Left cardiac atrium (tissue), 4 donors: ENCODE measurements around the gene NEDD4L. TPM values are rescaled to one million over a fixed set of nuclear protein-coding genes. Genes with fewer than 3 reads are reported as not detected.

Source experiments
- ATAC-seq, 2 donors: fragments of 200-7000 bp; cut with Tn5 transposase; one replicate each; pipeline ENCODE4 v1.9.1; 2020; ENCODE audit warnings: mild to moderate bottlenecking in 2 of 2, moderate library complexity in 2 of 2
- DNase-seq: peaks from one replicate; pipeline ENCODE4 v3.0.0-alpha.2; 2020
- intact Hi-C, 2 donors: fragments of 100-400 bp; cut with DNase I; formaldehyde crosslinking; loops; one replicate each; pipeline versions ENCODE4 v1.14.1 to v1.15.1; 2022 to 2023
- total RNA-seq, 2 donors: library from RNA; stranded (reverse); fragmentation: NEBNext Ultra II Directional; extraction: Animal tissue kit (Norgen Biotek cat#: 25700); gene quantifications; one replicate each; pipeline ENCODE4 v1.2.1, GENCODE V29; 2021
- donor health status: DM: no; HTN: yes; CAD: no.
- donor health status: DM: no; HTN: yes; CAD: no; lungs with severe emphysema.
- donor health status: DM: yes; HTN: yes; CAD: no.
- donor health status: Dilated cardiomyopathy.

The NEDD4L gene
- total RNA-seq, 2 donors from 2014 or later, result 64.9 to 98.2 TPM

DNA sequence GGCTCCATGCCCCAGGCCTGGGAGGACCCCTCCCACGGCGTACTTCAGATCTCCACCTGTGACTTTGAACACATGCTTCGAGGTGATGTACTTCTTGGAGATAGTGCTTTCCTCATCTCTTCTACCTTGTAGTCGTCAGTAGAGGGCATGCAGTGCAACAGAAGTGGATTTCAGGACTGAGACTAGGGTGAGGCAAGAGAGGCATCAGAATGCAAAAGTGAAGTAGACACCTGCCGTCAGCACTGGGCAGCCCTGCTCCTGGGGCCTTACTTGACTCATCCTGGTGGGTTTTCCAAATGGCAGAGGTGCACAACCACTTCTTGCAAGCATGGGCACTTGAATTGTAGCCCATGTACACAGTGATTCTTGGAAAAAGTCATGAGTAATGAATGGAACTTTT lies 258.8 kb downstream of the NEDD4L start:
- no peak for ATAC-seq
- no peak for DNase-seq
- intact Hi-C loops, result no loop called here

DNA sequence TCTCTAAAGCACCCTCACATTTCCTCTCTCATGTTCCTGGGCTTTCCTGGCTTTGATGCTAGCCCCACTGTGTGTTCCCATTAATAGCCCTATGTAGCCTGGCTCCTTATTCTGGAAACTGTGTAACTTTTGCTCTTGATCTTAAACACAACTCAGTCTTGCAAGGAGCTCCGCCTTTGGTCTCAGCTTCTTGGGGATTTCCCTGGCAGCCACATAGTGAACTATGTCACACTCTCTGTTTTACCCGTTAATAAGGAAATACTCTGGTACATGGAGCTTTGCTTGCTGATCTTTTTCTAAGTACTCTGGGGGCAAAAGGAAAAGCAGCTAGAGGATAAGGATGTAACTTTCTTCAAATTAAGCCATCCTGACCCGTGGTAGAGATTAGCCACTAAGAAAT lies 259.3 kb downstream of the NEDD4L start:
- DNase-seq (no peak), ATAC-seq (peak in 1 of 2 donors; percentile 67)
- intact Hi-C loops, result no loop called here

DNA sequence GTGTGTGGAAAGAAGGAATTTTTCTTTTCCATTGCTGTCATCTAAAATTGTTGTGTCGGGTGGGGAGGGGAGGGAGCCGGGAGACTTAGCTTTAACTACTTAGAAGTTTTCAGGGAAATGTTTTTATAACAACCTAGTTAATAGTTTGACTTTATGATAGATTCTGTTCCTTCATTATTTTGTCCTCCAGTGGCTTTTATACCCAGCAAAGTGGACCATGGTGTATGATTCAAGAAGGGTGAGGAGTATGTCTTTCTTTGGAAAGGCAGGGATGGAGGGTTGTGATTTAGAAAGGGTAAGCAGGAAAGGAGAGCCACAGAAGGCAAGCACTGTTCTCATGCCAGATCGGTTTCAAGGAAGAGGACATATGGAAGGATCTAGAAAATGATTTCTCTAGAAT lies 261.8 kb downstream of the NEDD4L start:
- intact Hi-C loops, result no loop called here
- DNase-seq (no peak), ATAC-seq (no peak)

GRCh38 chr18:58307441-58307840 lies 263.4 kb downstream of the NEDD4L start:
- DNase-seq, result no peak
- no peak for ATAC-seq
- intact Hi-C loops, result no loop called here

- ATAC-seq, result no peak
- intact Hi-C loops, result no loop called here
- no peak for DNase-seq
Observed at GRCh38 chr18:58308463-58308862, 264.4 kb downstream of the NEDD4L start.

DNA sequence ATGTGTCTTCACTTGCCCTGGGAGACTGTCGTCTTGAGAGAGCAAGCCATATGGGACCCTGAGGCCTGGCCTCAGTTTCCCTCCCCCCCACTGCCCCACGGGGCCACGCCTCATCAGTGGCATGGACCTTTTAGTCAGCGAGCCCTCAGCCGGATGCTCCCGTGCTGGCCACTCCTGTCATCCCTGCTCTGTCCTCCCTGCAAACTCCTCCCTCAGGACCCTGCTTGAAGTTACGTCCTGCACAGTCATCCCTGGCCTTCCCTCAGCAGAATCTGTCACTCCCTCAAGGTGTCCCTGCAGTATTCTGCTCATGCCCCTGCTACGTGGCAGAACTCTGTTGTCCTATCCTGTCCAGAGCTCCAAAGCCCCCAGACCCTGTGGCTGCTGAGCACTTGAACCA lies 265.1 kb downstream of the NEDD4L start:
- peak in 1 of 2 donors; percentile 31 for ATAC-seq
- intact Hi-C loops, result no loop called here
- no peak for DNase-seq

DNA sequence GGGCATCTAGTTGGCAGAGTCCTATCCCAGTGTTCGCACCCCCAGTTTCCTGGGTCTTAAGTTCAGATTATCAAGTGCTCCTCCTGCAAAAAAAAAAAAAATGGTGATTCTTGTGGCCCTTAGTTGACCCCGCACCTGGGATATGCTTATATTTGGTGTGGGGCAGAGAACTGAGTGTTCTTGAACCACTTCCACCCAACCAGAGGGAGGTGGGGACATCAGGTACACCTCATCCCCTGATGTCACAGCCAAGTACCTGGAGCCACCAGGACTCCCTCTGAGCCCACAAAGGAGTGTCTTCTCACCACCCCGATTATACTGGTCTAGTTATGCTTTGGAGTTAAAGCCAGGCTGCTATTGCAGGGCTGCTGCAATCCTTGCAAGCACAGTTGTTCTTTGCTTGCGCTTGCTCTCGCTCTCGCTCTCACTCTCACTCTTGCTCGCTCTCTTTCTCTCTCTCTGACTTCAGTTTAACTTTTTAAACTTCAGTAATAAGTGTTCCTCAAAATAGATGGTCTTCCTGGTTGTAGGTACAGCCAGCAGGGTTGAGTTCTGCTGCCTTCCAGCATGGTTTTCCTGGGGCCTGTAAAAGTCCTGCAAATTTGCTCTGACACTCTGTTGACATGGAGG lies 265.7 kb downstream of the NEDD4L start:
- intact Hi-C loops, result loop anchor here in 1 of 2 donors (10.0 kb wide), 1 partner anchor 55 kb away; no protein-coding TSS in a partner anchor
- DNase-seq, result no peak
- ATAC-seq, result no peak

GRCh38 chr18:58310517-58310916 lies 266.5 kb downstream of the NEDD4L start:
- DNase-seq, result peak; percentile 53
- intact Hi-C loops, result loop anchor here in 1 of 2 donors (10.0 kb wide), 1 partner anchor 56 kb away; no protein-coding TSS in a partner anchor
- peak; percentile 42 to 81 for ATAC-seq

DNA sequence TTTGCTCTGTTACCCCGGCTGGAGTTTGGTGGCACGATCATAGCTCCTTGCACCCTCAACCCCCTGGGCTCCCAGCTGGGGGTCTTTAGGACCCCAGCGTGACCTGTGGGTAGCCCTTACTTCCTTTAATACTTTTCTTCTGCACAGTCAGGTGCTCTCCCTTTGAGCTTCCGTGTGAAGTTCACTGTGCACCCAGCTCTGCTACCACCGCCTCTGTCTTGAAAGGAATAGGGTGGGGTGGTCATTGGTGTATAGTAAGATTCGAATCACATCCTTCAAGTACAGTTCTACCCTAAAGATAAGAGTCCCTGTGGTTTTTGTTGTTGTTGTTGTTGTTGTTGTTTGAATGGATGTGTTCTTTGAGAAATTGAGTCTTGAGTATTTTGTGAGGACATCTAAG lies 267.4 kb downstream of the NEDD4L start:
- DNase-seq (no peak), ATAC-seq (no peak)
- intact Hi-C loops, result loop anchor here in 1 of 2 donors (10.0 kb wide), 1 partner anchor 57 kb away; no protein-coding TSS in a partner anchor

- peak; percentile 51 for DNase-seq
Observed at GRCh38 chr18:58313491-58314032, 269.5 kb downstream of the NEDD4L start.

DNA sequence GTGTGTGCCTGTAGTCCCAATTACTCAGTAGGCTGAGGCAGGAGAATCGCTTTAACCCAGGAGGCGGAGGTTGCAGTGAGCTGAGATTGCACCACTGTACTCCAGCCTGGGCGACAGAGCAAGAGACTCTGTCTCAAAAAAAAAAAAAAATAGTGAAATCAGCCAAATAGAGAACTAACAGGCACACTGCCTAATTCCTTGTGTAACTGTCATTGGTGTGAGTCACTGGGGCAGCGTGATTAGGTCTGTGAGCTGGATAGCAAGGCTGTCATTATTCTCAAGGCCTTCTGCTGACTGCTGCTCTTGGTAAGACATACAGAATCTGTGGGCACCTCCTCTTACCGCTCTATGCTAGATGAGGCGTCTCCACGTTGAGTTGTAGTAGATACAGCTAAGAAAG lies 270.3 kb downstream of the NEDD4L start:
- intact Hi-C loops, result loop anchor here in 1 of 2 donors (10.0 kb wide), 1 partner anchor 59 kb away; no protein-coding TSS in a partner anchor
- peak; percentile 64 for DNase-seq
- ATAC-seq, result peak; percentile 84 to 88

More at GRCh38 chr18:58313491-58314032, 269.5 kb downstream of the NEDD4L start:
- ATAC-seq, result no peak
- intact Hi-C loops, result loop anchor here in 1 of 2 donors (10.0 kb wide), 1 partner anchor 59 kb away; no protein-coding TSS in a partner anchor

GRCh38 chr18:58315041-58315440 lies 271.0 kb downstream of the NEDD4L start:
- intact Hi-C loops, result loop anchor here (5.0 to 10.0 kb wide), 3 partner anchors 53 to 123 kb away; no protein-coding TSS in a partner anchor
- ATAC-seq, result no peak
- no peak for DNase-seq

- intact Hi-C loops, result loop anchor here (5.0 to 10.0 kb wide), 3 partner anchors 53 to 123 kb away; no protein-coding TSS in a partner anchor
- ATAC-seq (peak in 1 of 2 donors; percentile 49), DNase-seq (peak; percentile 65)
Observed at GRCh38 chr18:58315739-58316215, 271.8 kb downstream of the NEDD4L start.

- intact Hi-C loops, result loop anchor here (5.0 to 10.0 kb wide), 3 partner anchors 54 to 124 kb away; no protein-coding TSS in a partner anchor
- ATAC-seq, result peak in 1 of 2 donors; percentile 17
- DNase-seq, result no peak
Observed at GRCh38 chr18:58316396-58317342, 272.6 kb downstream of the NEDD4L start.

DNA sequence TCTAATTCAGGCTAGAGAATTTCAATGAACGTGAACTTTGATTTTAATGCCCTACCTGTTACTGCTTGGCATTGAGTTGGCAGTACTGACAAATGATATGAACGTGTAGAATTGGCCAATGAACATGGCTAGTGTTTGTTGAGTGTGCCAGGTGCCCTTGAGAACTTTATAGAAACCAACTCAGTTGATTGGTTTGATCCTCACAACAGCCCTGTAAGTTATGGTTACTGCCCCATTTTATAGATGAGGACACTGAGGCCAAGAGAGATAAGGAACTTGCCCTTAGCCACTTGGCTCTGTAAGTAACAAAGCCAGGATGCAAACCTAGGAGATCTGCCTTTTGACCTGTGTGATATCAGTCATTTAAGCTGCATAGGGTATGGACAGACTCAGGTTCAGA lies 275.7 kb downstream of the NEDD4L start:
- DNase-seq, result no peak

DNA sequence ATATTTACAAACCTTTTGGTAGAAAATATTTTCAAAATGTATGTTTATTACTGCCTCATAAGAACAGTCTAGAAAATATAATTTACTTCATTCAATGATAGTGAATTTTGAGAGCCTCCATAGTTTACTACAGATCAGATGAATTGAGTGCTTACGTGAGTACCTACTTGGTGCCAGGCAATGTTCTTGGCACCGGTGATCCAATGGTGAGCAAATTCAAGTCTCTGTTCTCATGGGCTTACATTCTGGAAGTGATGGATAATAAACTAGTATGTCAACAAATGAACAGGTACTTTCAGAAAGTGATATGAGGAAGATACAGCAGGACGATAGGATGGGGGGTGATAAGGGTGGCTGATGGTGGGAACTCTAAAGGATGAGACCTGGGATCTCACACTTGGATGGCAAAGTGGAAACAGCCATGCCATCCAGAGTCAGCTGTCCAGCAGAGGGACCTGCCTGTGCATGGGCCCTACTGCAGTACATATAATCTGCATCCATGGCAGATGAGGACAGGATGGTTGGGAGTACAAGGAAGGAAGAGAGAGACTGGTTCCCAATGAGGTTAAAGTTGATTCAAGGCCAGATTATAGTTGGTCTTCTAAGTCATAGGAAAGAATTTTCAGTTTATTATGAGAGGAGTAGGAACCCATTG lies 277.0 kb downstream of the NEDD4L start:
- intact Hi-C loops, result loop anchor here (10.0 kb wide), 2 partner anchors 126 to 276 kb away; partner anchors contain the start of gene NEDD4L (in 1 of the 2)
- ATAC-seq (peak in 1 of 2 donors; percentile 15), DNase-seq (no peak)

More for the DNA sequence above, 275.7 kb downstream of the NEDD4L start:
- intact Hi-C loops, result loop anchor here (5.0 to 10.0 kb wide), 5 partner anchors 57 to 275 kb away; partner anchors contain the start of gene NEDD4L (in 1 of the 2)
- no peak for ATAC-seq

DNA sequence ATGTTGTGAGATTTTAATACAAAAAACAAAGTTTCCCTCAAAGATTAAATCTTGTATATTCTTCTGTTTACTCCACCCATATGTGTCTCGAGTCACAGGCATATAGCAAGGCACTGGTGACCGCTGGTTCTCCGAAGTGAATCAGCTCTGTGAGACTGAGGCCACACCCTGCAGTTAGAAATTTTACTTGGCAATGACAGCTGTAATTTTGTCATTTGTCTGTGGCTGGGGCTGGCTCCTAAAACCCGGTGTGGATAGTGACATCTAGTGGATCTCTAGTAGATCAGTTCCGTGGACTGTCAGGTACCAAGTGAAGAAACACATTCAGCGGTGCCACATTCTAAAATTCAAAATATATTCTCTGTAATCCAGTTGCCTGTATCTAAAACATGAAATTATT lies 278.0 kb downstream of the NEDD4L start:
- peak; percentile 94 to 96 for ATAC-seq
- DNase-seq, result peak; percentile 71
- intact Hi-C loops, result loop anchor here (10.0 kb wide), 2 partner anchors 127 to 277 kb away; partner anchors contain the start of gene NEDD4L (in 1 of the 2)

GRCh38 chr18:58322464-58322863 lies 278.4 kb downstream of the NEDD4L start:
- DNase-seq, result no peak
- intact Hi-C loops, result loop anchor here (10.0 kb wide), 2 partner anchors 128 to 278 kb away; partner anchors contain the start of gene NEDD4L (in 1 of the 2)
- no peak for ATAC-seq
